Hematopoietic multipotent progenitor cell treated with erythropoietin and hydrocortisone succinate and interleukin-3 and kit ligand, for 4 days (in vitro differentiated cells): ENCODE results near the gene ELN.
"Not testable (repeated sequence)": the region's sequence is repeated elsewhere in the genome, so short reads cannot be mapped to it uniquely, and the experiment has no call there.

ENCODE experiments used
- DNase-seq: peaks from one replicate; pipeline ENCODE4 v3.0.0-alpha.2; 2015

The ELN gene

DNA sequence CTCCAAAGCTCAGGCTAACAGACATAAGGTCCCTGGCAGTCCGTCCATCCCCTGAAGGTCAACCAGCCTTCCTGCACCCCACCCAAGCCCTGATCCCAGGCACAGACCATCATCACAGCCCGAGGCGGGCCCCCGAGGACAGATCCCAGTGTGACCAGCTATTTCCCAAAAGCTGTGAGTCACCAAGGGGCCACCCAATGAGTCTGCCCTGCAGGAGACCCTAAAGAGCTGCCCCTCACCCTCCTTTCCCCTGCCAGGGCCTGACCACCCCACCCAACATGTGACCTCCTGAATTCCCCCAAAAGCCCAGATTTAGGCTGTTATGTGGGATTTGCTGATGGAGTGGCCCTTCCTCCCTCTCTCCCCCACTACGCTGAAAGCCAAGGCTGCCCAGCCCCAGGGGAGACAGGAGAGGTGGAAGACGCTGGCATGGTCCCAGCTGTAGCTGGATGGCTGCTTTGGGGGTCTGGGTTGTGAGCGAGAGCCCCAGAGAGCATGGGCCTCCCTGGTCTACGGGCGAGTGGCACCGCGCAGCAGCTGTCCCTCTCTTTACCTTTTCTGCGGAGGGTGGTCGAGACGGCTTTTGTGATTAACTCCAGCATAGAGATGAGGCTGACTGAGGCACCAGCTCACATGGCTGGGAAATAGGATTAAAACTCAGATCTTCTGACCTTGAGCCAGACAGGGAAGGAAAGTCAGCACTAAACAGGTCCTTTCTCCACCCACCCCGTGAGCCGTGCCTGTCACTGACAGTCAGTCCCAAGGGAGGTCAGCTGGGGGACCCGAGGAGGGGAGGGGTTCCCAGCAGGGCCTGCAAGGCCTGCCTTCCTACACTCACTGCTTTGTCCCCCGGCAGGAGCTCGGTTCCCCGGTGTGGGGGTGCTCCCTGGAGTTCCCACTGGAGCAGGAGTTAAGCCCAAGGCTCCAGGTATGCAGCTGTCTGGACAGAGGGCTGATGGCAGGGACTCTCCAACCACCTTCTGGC is 16.7 kb downstream of the ELN start:
- DNase-seq = no peak

DNA sequence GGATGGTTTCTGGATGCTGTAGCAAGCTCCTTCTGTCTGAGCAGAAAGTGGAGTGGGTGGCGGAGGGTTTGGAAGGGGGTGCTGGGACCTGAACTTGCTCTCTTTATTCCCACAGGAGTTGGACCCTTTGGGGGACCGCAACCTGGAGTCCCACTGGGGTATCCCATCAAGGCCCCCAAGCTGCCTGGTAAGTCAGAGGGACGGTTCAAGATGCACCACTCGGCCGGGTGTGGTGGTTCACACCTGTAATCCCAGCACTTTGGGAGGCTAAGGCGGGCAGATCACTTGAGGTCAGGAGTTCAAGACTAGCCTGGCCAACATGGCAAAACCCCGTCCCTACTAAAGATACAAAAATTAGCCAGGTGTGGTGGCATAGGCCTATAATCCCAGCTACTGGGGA is 18.6 kb downstream of the ELN start:
- not testable (repeated sequence) for DNase-seq

DNA sequence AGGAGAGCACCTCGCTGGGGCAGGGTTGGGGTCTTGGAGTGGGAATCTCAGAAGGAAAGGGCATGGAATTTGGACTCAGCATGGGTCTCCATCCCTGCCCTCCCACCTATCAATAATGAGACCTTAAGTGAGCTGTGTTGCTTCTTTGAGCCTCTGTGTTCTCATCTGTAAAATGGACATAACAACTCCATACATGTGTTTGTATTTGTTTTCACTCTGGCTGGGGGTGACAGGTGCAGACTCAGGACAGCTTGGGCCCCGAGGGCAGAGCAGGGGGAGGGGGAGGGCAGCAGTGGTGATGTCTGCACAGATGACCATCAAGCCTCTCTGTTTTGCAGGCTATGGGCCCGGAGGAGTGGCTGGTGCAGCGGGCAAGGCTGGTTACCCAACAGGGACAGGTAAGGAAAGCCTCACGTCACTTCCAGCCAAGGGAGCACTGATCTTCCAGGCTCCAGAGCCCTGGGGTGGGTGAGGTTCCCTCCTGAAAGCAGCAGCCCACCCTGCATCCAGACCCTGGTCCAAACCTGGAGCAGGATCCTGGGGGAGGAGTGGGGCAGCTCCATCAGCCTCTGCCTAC is 19.9 kb downstream of the ELN start:
- no peak for DNase-seq

DNA sequence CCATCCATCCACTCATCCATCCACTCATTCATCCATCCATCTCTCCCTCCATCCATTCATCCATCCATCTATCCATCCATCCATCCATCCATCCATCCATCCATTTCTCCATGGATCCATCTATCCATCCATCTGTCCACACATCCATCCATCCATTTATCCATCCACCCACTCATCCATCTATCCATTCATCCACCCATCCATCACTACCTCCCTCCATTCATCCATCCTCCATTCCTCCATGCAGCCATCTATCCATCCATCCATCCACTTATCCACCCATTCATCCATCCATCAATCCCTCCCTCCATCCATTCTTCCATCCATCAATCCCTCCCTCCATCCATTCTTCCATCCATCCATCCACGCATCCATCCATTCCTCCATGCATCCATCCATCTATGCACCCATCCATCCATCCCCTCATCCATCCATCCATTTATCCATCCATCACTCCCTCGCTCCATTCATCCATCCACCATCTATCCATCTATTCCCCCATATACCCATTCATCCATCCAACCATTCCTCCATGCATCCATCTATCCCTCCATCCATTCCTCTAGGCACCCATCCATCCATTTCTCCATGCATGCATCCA is 21.1 kb downstream of the ELN start:
- DNase-seq = no peak

DNA sequence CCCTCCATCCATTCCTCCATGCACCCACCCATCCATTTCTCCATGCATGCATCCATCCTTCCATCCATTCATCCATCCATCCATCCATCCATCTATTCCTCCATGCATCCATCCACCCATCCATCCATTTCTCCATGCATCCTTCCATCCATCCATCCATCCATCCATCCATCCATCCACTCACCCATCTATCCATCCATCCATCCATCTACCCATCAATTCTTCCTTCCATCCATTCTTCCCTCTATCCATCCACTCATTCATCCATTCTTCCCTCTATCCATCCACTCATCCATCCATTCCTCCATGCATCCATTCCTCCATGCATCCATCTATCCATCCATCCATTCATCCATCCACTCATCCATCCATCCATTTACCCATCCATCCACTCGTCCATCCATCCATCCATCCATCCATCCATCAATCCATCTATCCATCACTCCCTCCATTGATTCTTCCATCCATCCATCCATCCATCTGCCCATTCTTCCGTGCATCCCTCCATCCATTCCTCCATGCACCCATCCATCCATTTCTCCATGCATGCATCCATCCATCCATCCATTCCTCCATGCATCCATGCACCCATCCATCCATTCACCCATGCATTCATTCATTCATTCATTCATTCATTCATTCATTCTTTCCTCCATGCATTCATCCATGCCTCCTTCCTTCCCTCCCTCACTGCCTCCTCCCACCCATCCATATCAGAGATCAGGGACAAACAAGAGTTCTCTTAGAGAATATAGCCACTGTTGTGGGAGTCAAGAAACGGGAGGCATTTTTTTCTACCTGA is 22.2 kb downstream of the ELN start:
- DNase-seq = no peak

DNA sequence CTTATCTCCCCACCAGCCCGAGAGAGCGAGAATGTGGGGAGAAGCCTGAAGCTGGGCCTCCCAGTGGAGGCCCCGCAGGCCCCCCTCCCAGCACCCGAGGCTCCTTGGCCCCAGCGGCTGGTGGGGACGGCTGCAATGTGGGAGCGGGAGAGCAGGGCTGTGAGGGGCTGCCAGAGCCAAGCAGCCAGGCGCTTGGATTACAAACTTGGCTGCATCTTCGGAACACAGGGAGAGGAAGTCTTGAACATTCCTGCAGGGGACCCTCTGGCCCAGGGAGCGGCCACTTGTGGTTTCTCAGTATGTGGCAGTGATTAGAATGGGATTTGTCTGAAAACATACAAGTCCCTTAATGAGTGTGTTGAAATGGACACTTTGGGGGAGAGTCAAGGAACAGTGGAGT is 23.2 kb downstream of the ELN start:
- DNase-seq = no peak

DNA sequence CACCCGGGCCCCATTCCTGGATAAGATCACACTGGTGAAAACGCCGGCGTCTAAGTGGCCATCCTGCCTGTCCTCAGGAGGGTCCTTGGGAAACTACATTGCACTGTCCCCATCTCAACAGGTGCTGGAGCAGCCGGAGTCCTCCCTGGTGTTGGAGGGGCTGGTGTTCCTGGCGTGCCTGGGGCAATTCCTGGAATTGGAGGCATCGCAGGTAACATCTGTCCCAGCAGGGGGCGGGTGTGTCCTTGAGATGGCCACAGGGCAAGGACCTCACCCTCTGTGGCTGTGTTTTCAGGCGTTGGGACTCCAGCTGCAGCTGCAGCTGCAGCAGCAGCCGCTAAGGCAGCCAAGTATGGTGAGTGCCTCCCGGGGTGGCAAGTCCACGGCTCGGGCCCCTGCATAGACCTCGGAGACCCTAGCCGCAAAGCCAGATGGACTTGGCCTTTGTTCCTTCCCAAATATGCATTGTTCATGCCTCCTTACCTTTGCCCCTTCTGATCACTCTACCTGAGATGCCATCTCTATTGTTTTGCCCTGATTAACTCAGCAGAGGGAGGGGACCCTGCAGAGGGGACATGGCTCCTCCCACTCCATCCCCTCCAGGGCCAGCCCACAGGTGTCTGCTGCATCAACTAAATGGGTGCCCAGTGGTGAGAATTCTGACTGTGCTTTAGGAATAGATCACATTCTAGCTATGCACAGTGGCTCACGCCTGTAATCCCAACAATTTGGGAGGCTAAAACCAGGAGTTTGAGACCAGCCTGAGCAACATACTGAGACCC is 23.8 kb downstream of the ELN start:
- peak; percentile 54 for DNase-seq

DNA sequence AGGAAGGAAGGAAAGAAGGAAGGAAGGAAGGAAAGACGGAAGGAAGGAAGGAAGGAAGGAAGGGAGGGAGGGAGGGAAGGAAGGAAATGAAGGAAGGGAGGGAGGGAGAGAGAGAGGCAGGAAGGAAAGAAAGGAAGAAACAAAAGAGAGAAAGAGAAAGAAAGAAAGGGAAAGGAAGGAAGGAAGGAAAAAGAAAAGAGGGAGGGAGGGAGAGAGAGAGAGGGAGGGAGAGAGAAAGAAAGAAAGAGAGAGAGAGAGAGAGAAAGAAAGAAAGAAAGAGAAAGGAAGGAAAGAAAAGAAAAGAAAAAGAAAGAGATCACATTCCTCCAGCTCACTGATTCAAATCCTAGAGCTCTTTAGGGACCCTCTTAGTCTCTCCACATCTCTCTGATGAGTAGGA is 24.7 kb downstream of the ELN start:
- DNase-seq = no peak

DNA sequence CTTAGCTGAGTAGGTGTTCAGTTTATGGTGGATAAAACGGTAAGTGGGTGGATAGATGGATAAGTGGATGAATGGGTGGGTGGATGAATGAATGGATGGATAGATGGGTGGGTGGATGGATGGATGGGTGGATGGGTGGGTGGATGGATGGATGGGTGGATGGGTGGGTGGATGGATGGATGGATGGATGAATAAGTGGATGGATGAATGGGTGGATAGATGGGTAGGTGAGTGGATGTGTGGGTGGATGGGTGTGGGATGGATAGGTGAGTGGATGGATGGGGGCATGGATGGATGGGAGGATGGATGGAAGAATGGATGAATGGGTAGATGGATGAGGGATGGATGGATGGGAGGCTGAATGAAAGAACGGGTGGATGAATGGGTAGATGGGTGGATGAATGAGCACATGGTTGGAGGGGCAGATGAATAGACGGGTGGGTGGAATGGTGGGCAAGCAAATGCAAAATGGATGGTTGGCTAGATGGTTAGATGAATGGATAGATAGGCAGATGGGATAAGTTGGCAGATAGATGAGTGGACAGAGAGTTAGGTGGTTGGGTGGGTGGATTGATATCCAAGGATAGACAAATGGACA is 25.7 kb downstream of the ELN start:
- no peak for DNase-seq

DNA sequence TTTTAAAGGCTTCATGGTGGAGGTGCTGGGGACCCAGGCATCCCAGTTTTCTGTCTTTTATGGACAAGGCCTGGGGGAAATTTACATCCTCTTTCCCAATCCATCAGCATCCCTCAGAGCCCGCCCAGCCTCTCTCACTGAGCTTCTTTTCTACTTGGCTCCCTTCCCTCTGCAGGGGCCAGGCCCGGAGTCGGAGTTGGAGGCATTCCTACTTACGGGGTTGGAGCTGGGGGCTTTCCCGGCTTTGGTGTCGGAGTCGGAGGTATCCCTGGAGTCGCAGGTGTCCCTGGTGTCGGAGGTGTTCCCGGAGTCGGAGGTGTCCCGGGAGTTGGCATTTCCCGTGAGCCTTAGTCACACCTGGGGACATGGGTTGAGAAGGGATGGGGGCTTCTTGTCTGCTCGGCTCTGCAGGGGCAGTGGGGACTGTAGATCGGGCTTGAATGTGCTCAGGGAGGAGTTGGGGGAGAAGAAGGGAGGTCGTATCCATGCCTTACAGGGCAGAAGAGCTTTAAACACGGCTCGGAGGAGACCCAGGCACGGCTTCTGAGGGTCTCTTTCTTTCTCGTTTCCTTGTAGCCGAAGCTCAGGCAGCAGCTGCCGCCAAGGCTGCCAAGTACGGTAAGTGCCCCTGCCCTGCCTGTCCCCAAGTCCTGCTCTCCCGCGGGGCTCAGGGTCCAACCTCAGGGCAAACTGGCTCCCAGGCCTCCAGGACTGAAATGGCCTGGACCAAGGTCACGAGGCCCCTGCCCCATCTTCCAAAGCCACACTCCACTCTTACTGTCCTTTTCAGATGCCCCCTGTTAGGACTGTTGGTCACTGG is 28.3 kb downstream of the ELN start:
- DNase-seq = no peak

DNA sequence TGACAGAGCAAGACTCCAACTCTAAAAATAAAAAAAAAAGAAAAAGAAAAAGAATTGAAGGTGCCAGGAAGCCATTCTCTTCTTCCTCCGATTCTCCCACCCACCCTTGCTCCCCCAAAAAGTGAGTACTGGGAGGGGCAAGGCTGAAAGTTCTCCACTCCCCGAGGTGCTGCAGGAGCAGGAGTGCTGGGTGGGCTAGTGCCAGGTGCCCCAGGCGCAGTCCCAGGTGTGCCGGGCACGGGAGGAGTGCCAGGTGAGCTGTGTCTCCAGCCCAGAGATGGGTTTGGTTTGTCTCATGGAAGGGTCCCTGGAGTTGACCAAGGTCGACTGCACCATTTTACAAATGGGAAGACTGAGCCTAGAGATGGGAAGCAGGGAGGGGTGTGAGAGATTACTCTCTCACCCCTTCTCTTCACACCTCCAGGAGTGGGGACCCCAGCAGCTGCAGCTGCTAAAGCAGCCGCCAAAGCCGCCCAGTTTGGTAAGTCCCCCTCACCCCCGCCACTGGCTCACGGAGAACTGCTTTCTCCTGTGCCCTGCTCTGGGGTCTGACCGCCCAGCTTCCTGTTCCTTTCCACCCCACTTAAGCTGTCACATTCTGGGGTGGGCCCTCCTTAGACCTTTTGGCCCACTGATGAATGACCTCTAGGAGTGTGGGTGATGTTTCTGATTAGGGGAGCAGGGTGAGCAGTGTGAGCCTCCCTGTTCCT is 29.4 kb downstream of the ELN start:
- DNase-seq = no peak

DNA sequence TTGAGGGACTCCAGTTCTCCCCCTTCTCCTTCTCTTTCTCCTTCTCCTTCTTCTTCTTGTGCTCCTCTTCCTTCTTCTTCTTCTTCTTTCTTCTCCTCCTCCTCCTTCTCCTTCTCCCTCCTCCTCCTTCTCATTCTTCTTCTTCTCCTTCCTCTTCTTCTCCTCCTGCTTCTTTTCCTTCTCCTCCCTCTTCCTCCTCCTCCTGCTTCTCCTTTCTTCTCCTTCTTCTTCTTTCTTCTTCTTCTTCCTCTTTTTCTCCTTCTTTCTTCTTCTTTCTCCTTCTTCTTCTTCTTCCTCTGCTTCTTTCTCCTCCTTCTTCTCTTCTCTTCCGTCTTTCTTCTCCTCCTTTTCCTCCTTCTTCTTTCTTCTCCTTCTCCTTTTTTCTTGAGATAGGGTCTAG is 30.0 kb downstream of the ELN start:
- DNase-seq = no peak

DNA sequence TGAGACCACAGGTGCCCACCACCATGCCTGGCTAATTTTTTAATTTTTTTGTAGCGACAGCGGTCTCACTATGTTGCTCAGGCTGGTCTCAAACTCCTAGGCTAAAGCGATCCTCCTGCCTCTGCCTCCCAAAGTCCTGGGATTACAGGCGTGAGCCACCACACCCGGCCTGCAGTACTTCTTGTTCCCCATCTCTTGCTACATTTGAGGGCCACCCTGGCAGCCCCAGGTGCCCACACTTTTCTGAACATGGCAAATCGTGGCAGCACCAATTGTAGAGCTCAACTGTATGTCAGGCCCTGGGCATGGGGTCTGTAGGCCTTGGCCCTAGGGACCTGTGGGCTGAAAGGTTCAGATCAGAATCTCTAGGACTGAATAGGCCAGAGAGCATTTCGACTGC is 30.5 kb downstream of the ELN start:
- no peak for DNase-seq

DNA sequence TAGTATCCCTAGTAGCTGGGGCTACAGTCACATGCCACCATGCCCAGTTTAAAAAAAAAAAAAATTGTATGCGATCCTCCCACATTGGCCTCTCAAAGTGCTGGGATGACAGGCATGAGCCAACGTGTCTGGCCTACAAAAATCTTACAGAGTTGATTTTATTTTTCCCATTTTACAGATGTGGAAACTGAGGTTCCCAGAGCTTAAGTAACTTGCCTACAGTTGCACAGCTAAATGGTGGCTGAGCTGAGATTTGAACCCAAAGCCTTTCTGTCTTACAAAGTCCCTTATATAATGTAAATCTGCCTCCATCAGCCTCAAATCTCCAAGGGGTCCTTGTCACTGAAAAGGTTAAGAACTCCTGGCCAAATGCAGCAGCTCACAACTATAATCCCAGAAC is 31.1 kb downstream of the ELN start:
- DNase-seq = no peak

DNA sequence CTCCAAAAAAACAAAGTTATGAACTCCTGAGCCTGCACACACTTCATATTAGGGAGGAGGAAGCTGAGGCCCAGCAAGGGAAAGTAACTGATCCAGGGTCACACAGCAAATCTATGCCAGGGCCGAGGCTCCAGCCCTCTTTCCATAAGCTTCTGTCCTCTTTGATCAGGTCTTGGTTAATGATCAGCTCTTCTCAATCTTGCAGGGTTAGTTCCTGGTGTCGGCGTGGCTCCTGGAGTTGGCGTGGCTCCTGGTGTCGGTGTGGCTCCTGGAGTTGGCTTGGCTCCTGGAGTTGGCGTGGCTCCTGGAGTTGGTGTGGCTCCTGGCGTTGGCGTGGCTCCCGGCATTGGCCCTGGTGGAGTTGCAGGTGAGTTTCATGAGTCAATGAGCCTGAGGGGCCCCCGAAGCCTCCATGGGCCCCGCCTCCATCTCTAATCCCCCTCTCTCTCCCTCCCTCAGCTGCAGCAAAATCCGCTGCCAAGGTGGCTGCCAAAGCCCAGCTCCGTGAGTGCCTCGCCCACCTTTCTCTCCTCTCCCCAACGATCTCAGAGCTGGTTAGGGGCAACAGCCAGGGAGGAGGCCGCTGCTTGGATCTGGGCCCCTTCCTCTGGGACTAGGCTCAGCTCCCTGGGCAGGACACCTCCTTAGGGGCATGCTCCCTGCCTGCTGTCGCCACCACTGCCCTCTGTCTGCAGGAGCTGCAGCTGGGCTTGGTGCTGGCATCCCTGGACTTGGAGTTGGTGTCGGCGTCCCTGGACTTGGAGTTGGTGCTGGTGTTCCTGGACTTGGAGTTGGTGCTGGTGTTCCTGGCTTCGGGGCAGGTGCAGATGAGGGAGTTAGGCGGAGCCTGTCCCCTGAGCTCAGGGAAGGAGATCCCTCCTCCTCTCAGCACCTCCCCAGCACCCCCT is 32.0 kb downstream of the ELN start:
- DNase-seq = no peak

DNA sequence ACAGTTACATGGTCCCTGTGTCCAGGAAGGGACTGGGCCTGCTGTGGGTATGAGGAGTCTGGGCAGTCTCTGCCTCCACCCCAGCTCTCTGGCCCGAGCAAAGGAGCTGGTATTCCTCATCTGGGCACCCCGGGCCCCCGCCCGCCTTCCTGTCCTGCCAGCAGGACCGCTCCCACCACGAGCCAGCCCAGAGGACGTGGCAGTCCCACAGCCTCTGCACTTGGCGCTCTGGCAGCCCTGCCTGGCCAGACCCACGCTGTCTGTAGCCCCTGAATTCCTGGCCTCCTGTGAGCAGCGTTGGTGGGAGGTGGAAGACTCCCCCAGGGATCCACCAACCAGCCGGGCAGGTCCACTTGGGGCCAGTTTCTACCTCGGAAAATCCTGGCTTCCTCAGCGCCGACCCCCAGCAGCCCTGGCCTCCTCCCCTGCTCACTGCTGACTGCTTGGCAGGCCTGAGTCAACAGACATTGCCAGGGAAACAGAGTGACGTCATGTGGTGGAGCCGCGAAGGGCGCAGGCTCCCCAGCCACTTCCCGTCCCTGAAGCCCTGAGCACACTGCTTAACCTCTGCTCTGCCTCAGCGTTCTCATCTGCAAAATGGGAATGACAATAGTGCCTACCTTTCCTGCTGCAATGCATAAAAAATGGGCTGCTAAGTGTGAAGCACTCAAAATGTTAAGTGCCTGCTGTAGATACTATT is 34.0 kb downstream of the ELN start:
- DNase-seq = peak; percentile 81

DNA sequence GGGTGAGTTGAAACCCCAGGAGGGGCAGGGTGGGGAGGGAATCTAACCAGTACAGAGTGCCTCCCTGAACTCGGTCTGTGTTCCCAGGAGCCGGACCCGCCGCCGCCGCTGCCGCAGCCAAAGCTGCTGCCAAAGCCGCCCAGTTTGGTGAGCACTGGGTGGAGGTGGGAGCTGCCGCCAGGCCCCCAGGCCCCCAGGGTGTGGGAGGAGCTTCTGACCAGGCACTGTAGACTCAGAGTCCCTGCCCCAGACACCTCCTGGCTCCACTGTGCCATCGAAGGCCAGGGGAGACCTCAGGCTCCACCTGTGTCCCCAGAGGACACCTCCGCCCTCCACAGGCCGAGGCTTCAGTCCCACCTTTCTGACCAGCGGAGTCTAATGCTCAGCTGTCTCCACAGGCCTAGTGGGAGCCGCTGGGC is 35.3 kb downstream of the ELN start:
- no peak for DNase-seq

DNA sequence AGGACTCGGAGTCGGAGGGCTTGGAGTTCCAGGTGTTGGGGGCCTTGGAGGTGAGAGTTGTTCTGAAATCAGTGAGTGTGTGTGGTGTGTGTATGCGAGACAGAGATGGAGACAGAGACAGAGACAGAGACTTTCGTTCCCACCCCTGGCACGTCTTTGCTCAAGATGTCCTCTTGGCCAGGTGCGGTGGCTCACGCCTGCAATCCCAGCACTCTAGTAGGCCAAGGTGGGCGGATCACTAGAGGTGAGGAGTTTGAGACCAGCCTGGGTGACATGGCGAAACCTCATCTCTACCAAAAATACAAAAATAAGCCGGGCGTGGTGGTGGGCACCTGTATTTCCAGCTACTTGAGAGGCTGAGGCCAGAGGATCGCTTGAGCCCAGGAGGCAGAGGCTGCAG is 35.7 kb downstream of the ELN start:
- no peak for DNase-seq

DNA sequence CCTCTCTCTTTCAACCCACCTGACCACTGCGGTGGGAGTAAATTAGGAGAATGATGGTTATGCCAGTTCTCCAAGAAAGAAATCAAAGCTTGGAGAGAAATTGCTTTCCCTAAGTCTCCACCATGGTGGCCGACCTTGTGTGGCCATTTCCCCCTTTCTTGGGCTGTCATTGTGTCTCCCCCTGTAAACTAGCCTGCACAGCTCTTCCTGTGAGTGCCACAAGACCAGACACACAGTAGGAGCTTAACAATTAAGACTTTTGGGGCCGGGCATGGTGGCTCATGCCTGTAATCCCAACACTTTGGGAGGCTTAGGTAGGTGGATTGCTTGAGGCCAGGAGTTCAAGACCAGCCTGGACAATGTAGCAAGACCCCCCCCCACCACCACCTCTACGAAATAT is 36.7 kb downstream of the ELN start:
- DNase-seq = no peak
